ENCODE measurements around the gene GNG7. TPM values are rescaled to one million over a fixed set of nuclear protein-coding genes. Genes with fewer than 3 reads are reported as not detected.

Gene GNG7
- total RNA-seq, 2 donors from 2014 or later, result 5.7 to 12.9 TPM

- intact Hi-C loops (cut with DNase I), result no loop called here
Observed at GRCh38 chr19:2691951-2692350, 10.5 kb downstream of the GNG7 start.

GRCh38 chr19:2690856-2691255, 11.6 kb downstream of the GNG7 start:
- no peak overlapping the region for H3K4me3 ChIP-seq
- ATAC-seq (no peak), DNase-seq (no peak)
- intact Hi-C loops (cut with DNase I), result no loop called here
- H3K27ac ChIP-seq, result no peak overlapping the region
- WGBS, 2 donors, result 78 to 94% methylated on average over 5 to 11 of the region's 11 CpGs
- H3K9me3 ChIP-seq, result no peaks in the 10 kb centered on the region
- TF ChIP-seq CTCF (IDR thresholded peaks at IDR 0.05) (no peak), POLR2A (IDR thresholded peaks at IDR 0.05) (no peak)
- peaks cover 0 to 3% of the 10 kb centered on the region in 2 donors for H3K36me3 ChIP-seq (replicated peaks in 1 of 2; ENCODE audit: insufficient read depth in 1 of 2, low read depth in 2 of 2)
- peaks cover 26% of the 10 kb centered on the region for H3K4me1 ChIP-seq
- H3K27me3 ChIP-seq, result no peaks in the 10 kb centered on the region

More at GRCh38 chr19:2691951-2692350, 10.5 kb downstream of the GNG7 start:
- 74 to 80% methylated on average over 9 of the region's 9 CpGs for WGBS, 2 donors
- Histone ChIP-seq H3K4me3 (no peak overlapping the region), H3K27ac (no peak overlapping the region), H3K4me1 (peaks cover 27% of the 10 kb centered on the region), H3K36me3 (replicated peaks in 1 of 2; ENCODE audit: insufficient read depth in 1 of 2, low read depth in 2 of 2) (peaks cover 0 to 3% of the 10 kb centered on the region in 2 donors), H3K27me3 (no peaks in the 10 kb centered on the region), H3K9me3 (no peaks in the 10 kb centered on the region)
- ATAC-seq (no peak), DNase-seq (no peak)
- TF ChIP-seq POLR2A (IDR thresholded peaks at IDR 0.05) (no peak), CTCF (IDR thresholded peaks at IDR 0.05) (no peak)

- intact Hi-C loops (cut with DNase I), result no loop called here
- Histone ChIP-seq H3K4me3 (no peak overlapping the region), H3K27me3 (no peaks in the 10 kb centered on the region), H3K36me3 (replicated peaks in 1 of 2; ENCODE audit: insufficient read depth in 1 of 2, low read depth in 2 of 2) (peaks cover 0 to 3% of the 10 kb centered on the region in 2 donors), H3K27ac (peak overlapping the region; percentile 39 to 85 (median 75)), H3K4me1 (no peaks in the 10 kb centered on the region), H3K9me3 (no peaks in the 10 kb centered on the region)
- TF ChIP-seq CTCF (IDR thresholded peaks at IDR 0.05) (no peak), POLR2A (IDR thresholded peaks at IDR 0.05) (no peak)
- WGBS, 2 donors, result 85 to 87% methylated on average over 16 to 17 of the region's 17 CpGs
- no peak for DNase-seq
- ATAC-seq, result no peak
Observed at GRCh38 chr19:2686360-2686759, 16.1 kb downstream of the GNG7 start.

GRCh38 chr19:2685204-2685704, 17.2 kb downstream of the GNG7 start:
- ATAC-seq, result no peak
- no peaks in the 10 kb centered on the region for H3K4me1 ChIP-seq
- H3K9me3 ChIP-seq, result no peaks in the 10 kb centered on the region
- DNase-seq, result no peak
- peak overlapping the region; percentile 32 to 85 (median 75) for H3K27ac ChIP-seq
- 86 to 89% methylated on average over 6 of the region's 6 CpGs for WGBS, 2 donors
- no peak overlapping the region for H3K4me3 ChIP-seq
- no peaks in the 10 kb centered on the region for H3K27me3 ChIP-seq
- intact Hi-C loops (cut with DNase I), result no loop called here
- H3K36me3 ChIP-seq (replicated peaks in 1 of 2; ENCODE audit: insufficient read depth in 1 of 2, low read depth in 2 of 2), result no peaks in the 10 kb centered on the region
- no peak for TF ChIP-seq CTCF (IDR thresholded peaks at IDR 0.05)
- TF ChIP-seq POLR2A (IDR thresholded peaks at IDR 0.05), result no peak

GRCh38 chr19:2683430-2684003, 19.0 kb downstream of the GNG7 start:
- H3K4me3 ChIP-seq, result no peak overlapping the region
- TF ChIP-seq POLR2A (IDR thresholded peaks at IDR 0.05) (no peak), CTCF (IDR thresholded peaks at IDR 0.05) (no peak)
- H3K36me3 ChIP-seq (replicated peaks in 1 of 2; ENCODE audit: insufficient read depth in 1 of 2, low read depth in 2 of 2), result no peaks in the 10 kb centered on the region
- ATAC-seq (no peak), DNase-seq (no peak)
- no peak overlapping the region for H3K27ac ChIP-seq
- H3K4me1 ChIP-seq, result no peaks in the 10 kb centered on the region
- H3K9me3 ChIP-seq, result no peaks in the 10 kb centered on the region
- no peaks in the 10 kb centered on the region for H3K27me3 ChIP-seq
- intact Hi-C loops (cut with DNase I), result no loop called here
- 86 to 88% methylated on average over 19 to 20 of the region's 20 CpGs for WGBS, 2 donors
